ENCODE results near the gene KRT75. TPM values are rescaled to one million over a fixed set of nuclear protein-coding genes. Genes with fewer than 3 reads are reported as not detected.

KRT75 gene
- total RNA-seq, 1 donor from 2014 or later = not detected

DNA sequence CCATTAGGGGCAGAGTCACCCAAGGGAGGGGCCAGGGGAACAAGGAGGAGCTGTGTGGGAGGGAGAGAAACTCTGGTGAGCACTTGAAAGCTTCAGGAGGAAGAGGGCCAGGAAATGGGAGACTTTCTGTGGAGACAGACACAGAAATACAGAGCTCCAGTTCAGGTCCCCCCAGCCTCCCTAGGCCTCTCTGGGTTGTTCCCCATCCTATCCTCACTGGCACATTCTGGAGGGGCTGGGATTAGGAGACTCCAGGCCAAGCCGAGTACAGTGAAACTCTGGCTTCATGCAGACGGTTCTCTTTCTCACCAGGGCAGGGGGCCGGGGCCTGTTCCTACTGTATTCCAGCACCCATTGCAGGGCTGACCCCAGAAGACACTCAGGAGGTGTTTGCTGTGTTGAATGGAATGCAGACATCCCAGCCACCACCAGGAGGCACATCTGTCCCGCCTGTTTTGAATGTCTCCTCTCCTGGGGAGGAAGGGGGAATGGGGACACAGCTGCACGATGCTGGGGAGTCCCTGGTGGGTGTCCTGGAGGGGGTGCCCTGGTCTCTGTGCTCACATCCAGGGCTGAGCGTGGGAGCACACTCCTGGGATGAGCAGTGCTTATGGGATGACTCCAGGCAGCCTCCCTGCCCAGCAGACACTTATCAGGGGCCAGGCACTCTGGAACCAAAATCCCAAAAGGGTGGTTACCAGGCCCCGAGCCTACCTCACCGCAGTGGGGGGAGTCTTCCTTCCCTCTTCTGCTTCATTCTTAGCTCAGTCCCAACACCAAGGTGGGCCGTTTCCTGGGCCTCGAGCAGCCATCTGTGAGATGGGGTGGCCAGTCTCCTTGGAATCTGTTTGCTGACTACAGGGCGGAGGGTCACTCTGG is 43.2 kb downstream of the KRT75 start:
- H3K27me3 Mint-ChIP-seq (ENCODE audit: insufficient read depth) = peaks cover 9% of the 10 kb centered on the region
- H3K4me1 Mint-ChIP-seq (ENCODE audit: low read depth) = no peaks in the 10 kb centered on the region
- intact Hi-C loops (cut with micrococcal nuclease) = no loop called here
- H3K27ac Mint-ChIP-seq = no peak overlapping the region
- H3K36me3 Mint-ChIP-seq (ENCODE audit: low read depth) = no peaks in the 10 kb centered on the region
- no peak for DNase-seq (ENCODE audit: low spot score)
- no peaks in the 10 kb centered on the region for H3K9me3 Mint-ChIP-seq
- H3K4me3 Mint-ChIP-seq = no peak overlapping the region

DNA sequence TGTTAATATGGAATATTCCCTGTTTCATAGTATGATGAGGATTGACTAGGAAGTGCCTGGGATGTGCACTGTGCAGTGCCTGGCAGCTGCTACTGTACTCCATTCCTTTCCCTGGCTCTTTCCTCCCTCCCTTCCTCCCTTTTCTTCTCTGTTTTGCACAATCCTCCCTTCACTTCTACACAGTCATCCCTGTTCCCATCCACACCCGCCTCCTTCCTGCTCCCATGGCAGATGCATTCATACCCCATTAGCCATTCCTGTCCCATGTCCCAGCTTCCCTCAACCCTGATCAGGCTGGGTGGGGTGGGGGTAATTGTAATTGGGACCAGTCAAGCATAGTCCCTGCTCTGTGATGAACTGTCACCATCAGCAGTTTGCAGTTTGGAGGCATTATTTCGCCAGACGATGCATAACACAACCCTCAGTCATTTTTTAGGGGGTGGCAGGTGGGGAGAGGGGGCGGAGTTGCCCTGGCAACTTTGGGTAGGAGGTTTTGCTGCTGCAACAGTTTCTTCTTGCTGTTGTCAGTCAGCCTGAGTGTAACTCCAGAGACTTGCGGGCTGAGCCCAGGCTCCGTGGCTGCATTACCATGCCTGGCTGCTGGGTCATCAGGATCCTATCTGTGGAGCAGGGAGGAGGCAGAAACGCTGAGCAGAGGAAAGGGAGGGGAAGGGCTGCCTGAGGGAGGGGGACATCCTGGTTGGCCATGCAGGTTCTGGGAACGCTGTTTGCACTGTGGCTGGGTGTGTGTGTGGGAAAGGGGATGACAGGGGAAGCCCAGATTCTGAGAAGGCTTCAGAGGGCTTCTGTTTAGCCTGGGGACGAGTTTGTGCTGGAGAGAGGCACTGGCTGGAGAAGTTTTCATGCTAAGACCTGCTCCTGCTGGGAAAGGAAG is 44.6 kb downstream of the KRT75 start:
- H3K27ac Mint-ChIP-seq = no peak overlapping the region
- H3K9me3 Mint-ChIP-seq = no peaks in the 10 kb centered on the region
- no peaks in the 10 kb centered on the region for H3K4me1 Mint-ChIP-seq (ENCODE audit: low read depth)
- intact Hi-C loops (cut with micrococcal nuclease) = no loop called here
- no peak for DNase-seq (ENCODE audit: low spot score)
- no peaks in the 10 kb centered on the region for H3K36me3 Mint-ChIP-seq (ENCODE audit: low read depth)
- H3K4me3 Mint-ChIP-seq = no peak overlapping the region
- peaks cover 8% of the 10 kb centered on the region for H3K27me3 Mint-ChIP-seq (ENCODE audit: insufficient read depth)

DNA sequence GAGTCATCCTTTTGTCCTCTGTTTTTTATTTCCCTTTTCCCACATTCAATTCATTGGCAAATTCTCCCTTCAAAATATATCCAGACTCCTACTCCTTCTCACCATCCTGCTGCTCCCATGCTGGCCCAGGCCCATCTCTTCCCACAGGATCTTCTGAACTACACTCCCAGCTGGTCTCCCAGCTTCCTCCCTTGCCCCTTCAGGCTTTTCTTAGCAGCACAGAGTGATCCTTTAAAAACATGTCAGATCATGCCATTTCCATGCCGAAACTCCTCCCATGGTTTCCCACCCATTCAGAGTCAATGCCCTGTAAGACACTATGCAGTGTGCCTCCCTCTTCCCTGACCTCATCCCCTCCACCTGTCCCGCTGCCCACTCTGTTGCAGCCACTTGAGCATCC is 46.3 kb downstream of the KRT75 start:
- intact Hi-C loops (cut with micrococcal nuclease) = no loop called here
- H3K4me3 Mint-ChIP-seq = no peak overlapping the region
- no peak overlapping the region for H3K27ac Mint-ChIP-seq
- no peak for DNase-seq (ENCODE audit: low spot score)
- peaks cover 5% of the 10 kb centered on the region for H3K27me3 Mint-ChIP-seq (ENCODE audit: insufficient read depth)
- H3K4me1 Mint-ChIP-seq (ENCODE audit: low read depth) = peaks cover 4% of the 10 kb centered on the region
- H3K36me3 Mint-ChIP-seq (ENCODE audit: low read depth) = no peaks in the 10 kb centered on the region
- H3K9me3 Mint-ChIP-seq = no peaks in the 10 kb centered on the region

DNA sequence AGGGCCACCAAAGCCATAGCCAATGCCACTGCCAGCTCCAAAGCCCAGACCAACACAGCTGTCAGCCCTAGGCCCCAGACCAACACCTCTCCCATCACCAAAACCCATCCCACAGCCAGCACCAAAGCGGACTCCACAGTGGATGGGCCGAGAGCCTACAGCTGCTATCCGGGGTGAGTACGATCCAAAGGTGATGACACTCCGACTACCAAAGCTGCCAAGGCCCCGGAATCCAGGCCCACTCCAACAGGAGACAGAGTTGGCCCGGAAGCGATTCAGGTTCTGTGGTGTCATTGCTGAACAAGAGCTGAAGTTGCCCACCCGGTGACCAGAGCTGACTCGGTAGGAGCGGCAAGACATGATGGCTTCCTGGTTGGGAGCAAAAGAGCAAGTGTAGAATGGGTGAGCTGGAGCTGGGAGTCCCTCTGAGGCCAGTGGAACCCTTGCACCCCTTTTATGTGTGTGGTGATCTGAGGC is 48.9 kb downstream of the KRT75 start, which contains the start of gene KRT84:
KRT84 (minus strand) TSS at position 427 of the 477 bp plus-strand sequence; CDS start at position 360, 67 bp downstream.
- no peaks in the 10 kb centered on the region for H3K36me3 Mint-ChIP-seq (ENCODE audit: low read depth)
- no peaks in the 10 kb centered on the region for H3K9me3 Mint-ChIP-seq
- H3K4me3 Mint-ChIP-seq = no peak within 1 kb of the TSS
- H3K27ac Mint-ChIP-seq = no peak within 1 kb of the TSS
- peaks cover 15% of the 10 kb centered on the region for H3K4me1 Mint-ChIP-seq (ENCODE audit: low read depth)
- intact Hi-C loops (cut with micrococcal nuclease) = no loop called here
- DNase-seq (ENCODE audit: low spot score) = no peak
- peaks cover 13% of the 10 kb centered on the region for H3K27me3 Mint-ChIP-seq (ENCODE audit: insufficient read depth)

DNA sequence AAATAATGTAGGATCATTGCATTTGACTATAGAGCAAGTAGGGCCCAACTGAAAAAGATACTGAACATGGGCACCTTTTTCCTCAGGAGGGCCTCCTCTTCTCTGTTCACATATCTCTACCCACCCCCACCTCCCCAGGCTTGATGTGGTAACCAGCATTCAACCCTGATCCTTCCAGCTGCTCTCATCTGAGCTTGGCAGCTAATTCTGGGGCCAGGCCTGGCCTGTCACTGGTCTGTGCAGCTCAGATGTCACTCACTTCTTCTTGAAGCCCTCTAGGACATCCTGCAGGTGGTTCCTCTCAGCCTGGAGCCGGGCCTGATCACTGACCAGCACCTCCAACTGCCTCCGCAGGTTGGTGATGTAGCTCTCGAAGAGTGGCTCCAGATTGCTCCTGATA is 50.8 kb downstream of the KRT75 start:
- Mint-ChIP-seq H3K27ac (no peak overlapping the region), H3K4me1 (ENCODE audit: low read depth) (peaks cover 15% of the 10 kb centered on the region), H3K27me3 (ENCODE audit: insufficient read depth) (peaks cover 13% of the 10 kb centered on the region), H3K4me3 (no peak overlapping the region), H3K9me3 (no peaks in the 10 kb centered on the region), H3K36me3 (ENCODE audit: low read depth) (no peaks in the 10 kb centered on the region)
- intact Hi-C loops (cut with micrococcal nuclease) = no loop called here
- DNase-seq (ENCODE audit: low spot score) = no peak

DNA sequence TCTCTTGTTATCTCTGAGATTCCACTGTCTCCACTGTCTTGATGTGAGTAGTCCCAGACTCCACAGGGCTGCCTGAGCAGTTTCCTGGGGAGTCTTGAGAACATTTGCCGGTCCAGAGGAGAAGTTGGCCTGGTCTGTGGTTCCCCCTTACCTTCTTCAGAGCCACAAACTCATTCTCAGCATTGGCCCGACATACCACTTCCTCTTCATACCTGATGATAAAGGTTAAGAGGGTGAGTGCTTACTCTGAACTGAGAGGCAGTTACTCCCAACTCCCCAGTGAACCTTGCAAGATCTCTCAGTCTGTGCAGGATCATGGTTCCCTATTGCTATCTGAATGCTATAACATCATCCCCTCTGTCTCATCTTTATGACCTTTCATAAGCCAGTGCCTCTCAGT is 51.3 kb downstream of the KRT75 start:
- Mint-ChIP-seq H3K36me3 (ENCODE audit: low read depth) (no peaks in the 10 kb centered on the region), H3K27ac (no peak overlapping the region), H3K4me3 (no peak overlapping the region), H3K27me3 (ENCODE audit: insufficient read depth) (peaks cover 13% of the 10 kb centered on the region), H3K9me3 (no peaks in the 10 kb centered on the region), H3K4me1 (ENCODE audit: low read depth) (peaks cover 15% of the 10 kb centered on the region)
- DNase-seq (ENCODE audit: low spot score) = no peak
- intact Hi-C loops (cut with micrococcal nuclease) = no loop called here

DNA sequence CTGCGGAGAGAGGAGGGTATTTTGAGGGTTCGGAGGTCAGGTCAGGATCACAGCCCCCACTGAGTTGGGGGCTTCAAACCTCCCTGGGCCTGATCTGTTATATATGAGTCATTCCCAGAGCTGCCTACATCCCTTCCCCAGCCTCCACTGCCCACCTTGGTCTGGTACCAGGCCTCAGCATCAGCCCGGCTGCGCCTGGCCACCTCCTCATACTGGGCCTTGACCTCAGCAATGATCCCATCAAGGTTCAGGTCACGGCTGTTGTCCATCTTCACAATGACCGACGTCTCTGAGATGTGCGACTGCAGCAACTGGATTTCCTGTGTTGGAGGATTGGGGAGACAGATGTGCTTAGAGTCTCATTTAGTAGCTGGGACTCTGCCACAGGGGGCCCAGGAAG is 53.0 kb downstream of the KRT75 start:
- intact Hi-C loops (cut with micrococcal nuclease) = no loop called here
- H3K27me3 Mint-ChIP-seq (ENCODE audit: insufficient read depth) = peaks cover 14% of the 10 kb centered on the region
- DNase-seq (ENCODE audit: low spot score) = no peak
- no peak overlapping the region for H3K4me3 Mint-ChIP-seq
- H3K4me1 Mint-ChIP-seq (ENCODE audit: low read depth) = peaks cover 15% of the 10 kb centered on the region
- no peaks in the 10 kb centered on the region for H3K9me3 Mint-ChIP-seq
- no peaks in the 10 kb centered on the region for H3K36me3 Mint-ChIP-seq (ENCODE audit: low read depth)
- H3K27ac Mint-ChIP-seq = no peak overlapping the region

DNA sequence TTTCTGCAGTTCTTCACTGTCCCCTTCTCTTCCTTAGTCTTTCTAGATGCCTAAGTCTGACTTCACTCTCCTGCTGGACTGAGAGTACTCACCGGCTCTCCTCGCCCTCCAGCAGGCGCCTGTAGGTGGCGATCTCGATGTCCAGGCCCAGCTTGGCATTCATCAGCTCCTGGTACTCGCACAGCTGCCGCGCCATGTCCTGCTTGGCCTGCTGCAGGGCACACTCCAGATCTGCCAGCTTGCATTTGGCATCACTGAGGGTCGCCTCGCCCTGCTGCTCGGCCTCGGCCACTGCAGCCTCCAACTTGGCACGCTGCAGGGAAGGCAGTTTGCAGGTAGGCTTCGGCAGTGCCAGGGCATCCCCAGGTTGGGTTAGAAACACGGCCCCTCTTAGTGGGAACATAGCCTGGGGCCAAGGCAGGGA is 53.9 kb downstream of the KRT75 start:
- Mint-ChIP-seq H3K9me3 (no peaks in the 10 kb centered on the region), H3K36me3 (ENCODE audit: low read depth) (no peaks in the 10 kb centered on the region), H3K27ac (no peak overlapping the region), H3K4me3 (no peak overlapping the region), H3K4me1 (ENCODE audit: low read depth) (peaks cover 15% of the 10 kb centered on the region), H3K27me3 (ENCODE audit: insufficient read depth) (peaks cover 16% of the 10 kb centered on the region)
- intact Hi-C loops (cut with micrococcal nuclease) = no loop called here
- no peak for DNase-seq (ENCODE audit: low spot score)

DNA sequence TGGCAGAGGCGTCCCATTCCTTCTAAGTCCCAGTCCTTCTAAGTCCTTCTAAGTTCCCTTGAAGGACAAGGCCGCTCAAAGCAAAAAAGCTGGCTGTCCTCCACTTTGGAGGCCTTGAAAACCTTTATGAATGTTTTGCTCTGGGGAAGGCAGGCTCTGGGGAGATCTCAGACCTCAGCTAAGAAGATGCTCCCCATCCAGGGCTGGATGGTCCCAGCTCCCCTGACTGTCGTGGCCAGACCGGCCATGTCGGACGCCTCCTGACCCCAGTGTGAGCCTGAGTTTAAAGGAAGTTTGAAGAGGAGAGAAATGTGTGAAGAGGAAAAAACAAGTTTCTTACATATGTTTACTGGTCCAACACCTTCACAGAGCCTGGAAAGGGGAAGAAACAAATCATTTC is 54.6 kb downstream of the KRT75 start:
- H3K4me1 Mint-ChIP-seq (ENCODE audit: low read depth) = peaks cover 15% of the 10 kb centered on the region
- H3K27me3 Mint-ChIP-seq (ENCODE audit: insufficient read depth) = peaks cover 16% of the 10 kb centered on the region

DNA sequence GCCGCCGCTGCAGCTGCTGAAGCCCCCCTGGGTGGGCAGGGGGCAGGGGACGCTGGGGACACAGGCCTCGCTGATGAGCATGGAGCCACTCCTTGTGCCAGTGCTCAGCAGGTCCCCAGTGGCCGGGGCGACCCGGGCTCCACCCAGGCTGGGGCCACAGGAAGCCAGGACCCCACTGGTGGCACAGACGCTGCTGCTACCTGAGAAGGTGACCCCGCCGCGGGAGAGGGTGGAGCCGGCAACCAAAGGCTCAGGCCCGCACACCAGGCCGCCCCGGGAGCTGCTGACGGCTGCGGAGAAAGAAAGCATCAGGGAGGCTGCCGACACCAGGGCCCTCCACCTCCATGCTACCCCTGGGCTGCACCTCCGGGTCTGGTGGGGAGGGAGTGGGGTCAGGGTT is 56.1 kb downstream of the KRT75 start:
- Mint-ChIP-seq H3K4me3 (no peak overlapping the region), H3K9me3 (no peaks in the 10 kb centered on the region), H3K27me3 (ENCODE audit: insufficient read depth) (peaks cover 16% of the 10 kb centered on the region), H3K27ac (no peak overlapping the region), H3K4me1 (ENCODE audit: low read depth) (peaks cover 13% of the 10 kb centered on the region), H3K36me3 (ENCODE audit: low read depth) (no peaks in the 10 kb centered on the region)
- DNase-seq (ENCODE audit: low spot score) = no peak
- intact Hi-C loops (cut with micrococcal nuclease) = no loop called here

More for the DNA sequence above, 54.6 kb downstream of the KRT75 start:
- H3K36me3 Mint-ChIP-seq (ENCODE audit: low read depth) = no peaks in the 10 kb centered on the region
- H3K27ac Mint-ChIP-seq = no peak overlapping the region
- DNase-seq (ENCODE audit: low spot score) = no peak
- H3K9me3 Mint-ChIP-seq = no peaks in the 10 kb centered on the region
- no peak overlapping the region for H3K4me3 Mint-ChIP-seq
- intact Hi-C loops (cut with micrococcal nuclease) = no loop called here

DNA sequence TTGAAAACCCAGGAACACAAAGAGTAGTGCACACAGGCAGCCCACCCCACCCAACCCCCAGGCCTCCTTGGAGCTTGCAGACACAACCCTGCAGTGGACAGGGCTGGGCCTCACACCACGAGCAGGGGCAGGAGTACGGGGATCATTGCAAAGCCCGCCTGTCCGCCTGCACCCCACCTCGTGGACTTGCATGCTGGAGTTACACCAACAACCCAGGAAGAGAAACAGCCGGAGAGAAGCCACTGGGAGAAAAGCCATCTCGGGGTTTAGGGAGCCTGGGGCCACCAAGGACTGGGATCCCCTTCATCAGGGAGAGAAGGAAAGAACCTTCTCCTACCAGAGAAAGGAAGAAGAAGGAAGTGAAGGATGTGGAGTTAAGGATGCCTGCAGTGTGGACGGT is 56.9 kb downstream of the KRT75 start:
- intact Hi-C loops (cut with micrococcal nuclease) = no loop called here
- peaks cover 10% of the 10 kb centered on the region for H3K27me3 Mint-ChIP-seq (ENCODE audit: insufficient read depth)
- no peaks in the 10 kb centered on the region for H3K9me3 Mint-ChIP-seq
- H3K4me1 Mint-ChIP-seq (ENCODE audit: low read depth) = peaks cover 5% of the 10 kb centered on the region
- no peak overlapping the region for H3K4me3 Mint-ChIP-seq
- no peaks in the 10 kb centered on the region for H3K36me3 Mint-ChIP-seq (ENCODE audit: low read depth)
- H3K27ac Mint-ChIP-seq = no peak overlapping the region
- DNase-seq (ENCODE audit: low spot score) = no peak
